Spleen (tissue), 11 donors: ENCODE data around the gene RAD51B. TPM values are rescaled to one million over a fixed set of nuclear protein-coding genes. Genes with fewer than 3 reads are reported as not detected.
A peak's percentile ranks its signal among the peaks of the same experiment; 100 is the strongest.

Experiments
- DNase-seq: peaks from one replicate; pipeline ENCODE4 v3.0.0-alpha.2; 2020
- H3K27ac ChIP-seq, 8 donors: fragments of 200-600 bp; sonication (generic) in 7 of 8; 1 replicate in 4 of 8; 2 replicates in 4 of 8; pipeline versions ENCODE4 v1.5.0 to v1.8.0; 2016 to 2021; ENCODE audit warnings: inconsistent platforms in 4 of 8, mild to moderate bottlenecking in 4 of 8, moderate library complexity in 1 of 8
- H3K27me3 ChIP-seq, 7 donors: fragments of 200-600 bp; sonication (generic) in 6 of 7; replicated peaks in 1 of 7; 1 replicate in 4 of 7; 2 replicates in 3 of 7; pipeline versions ENCODE4 v1.5.0 to v1.8.0; 2016 to 2021; ENCODE audit warnings: inconsistent platforms in 3 of 7, mild to moderate bottlenecking in 1 of 7
- H3K36me3 ChIP-seq, 6 donors: fragments of 200-600 bp; sonication (generic) in 5 of 6; 1 replicate in 4 of 6; 2 replicates in 2 of 6; pipeline versions ENCODE4 v1.5.0 to v1.8.0; 2016 to 2021; ENCODE audit warnings: inconsistent platforms in 2 of 6
- H3K4me1 ChIP-seq, 6 donors: fragments of 200-600 bp; sonication (generic) in 5 of 6; 1 replicate in 3 of 6; 2 replicates in 3 of 6; pipeline versions ENCODE4 v1.5.0 to v1.8.0; 2016 to 2021; ENCODE audit warnings: inconsistent platforms in 3 of 6
- H3K4me3 ChIP-seq, 8 donors: fragments of 200-600 bp; sonication (generic) in 7 of 8; 1 replicate in 4 of 8; 2 replicates in 4 of 8; pipeline versions ENCODE4 v1.5.0 to v1.8.0; 2016 to 2021; ENCODE audit warnings: inconsistent platforms in 4 of 8, mild to moderate bottlenecking in 4 of 8, moderate library complexity in 2 of 8
- H3K9me3 ChIP-seq, 8 donors: fragments of 200-600 bp; sonication (generic) in 7 of 8; 1 replicate in 4 of 8; 2 replicates in 4 of 8; pipeline versions ENCODE4 v1.5.0 to v1.8.0; 2016 to 2021; ENCODE audit warnings: inconsistent platforms in 4 of 8
- CTCF ChIP-seq, 11 experiments: fragments of 200-600 bp in 7 of 11; fragments of 450-650 bp in 4 of 11; sonication (generic) in 4 of 11; IDR thresholded peaks in 8 of 11; conservative IDR thresholded peaks in 3 of 11; 1 replicate in 7 of 11; 2 replicates in 4 of 11; pipeline versions ENCODE4 v1.4.0 to v1.8.0; 2016 to 2021; ENCODE audit warnings: antibody characterized with exemption in 11 of 11, inconsistent platforms in 4 of 11, mild to moderate bottlenecking in 1 of 11
- POLR2A ChIP-seq, 3 donors: fragments of 450-650 bp; IDR thresholded peaks; one replicate each; pipeline ENCODE4 v1.5.1; 2017; ENCODE audit warnings: antibody characterized with exemption in 3 of 3, mild to moderate bottlenecking in 1 of 3
- POLR2AphosphoS5 ChIP-seq, 3 donors: sonication (generic); formaldehyde crosslinking; IDR thresholded peaks; one replicate each; pipeline ENCODE4 v1.5.1; 2017; ENCODE audit warnings: antibody characterized with exemption in 3 of 3
- WGBS, 5 donors: extraction: QIAGEN DNeasy Blood & Tissue Kit in 3 of 5; methylation state at CpG; one replicate each; pipeline versions ENCODE4 v1.1.5 to v1.1.7; 2013 to 2018; 5-methylcytosine and 5-hydroxymethylcytosine counted together
- intact Hi-C: fragments of 100-400 bp; cut with DNase I; formaldehyde crosslinking; loops from one replicate; pipeline ENCODE4 v1.15.0; 2023; ENCODE audit warnings: low total_unique reads
- polyA plus RNA-seq, 3 donors: library from polyadenylated mRNA; stranded (reverse); fragments of 200-250 nt; gene quantifications; one replicate each; pipeline ENCODE4 v1.2.1, GENCODE V29; 2013
- total RNA-seq, 7 donors: library from RNA; depleted of rRNA in 3 of 7; stranded (reverse); fragments of >200 nt in 3 of 7; fragmentation: NEBNext Ultra II Directional in 4 of 7; extraction: Animal tissue kit (Norgen Biotek cat#: 25700) in 4 of 7; gene quantifications; one replicate each; pipeline versions ENCODE4 v1.1.0 to v1.2.1, GENCODE V29; 2016 to 2021
- donor health status: healthy with polysubstance abuse.
- donor health status: DM: no; HTN: no; CAD: no; lungs with moderate emphysema.
- donor health status: DM: no; HTN: no; CAD: no.
- donor health status: Bipolar disorder and iron deficiency.
- donor health status: healthy.
- donor health status: DM: no; HTN: no; CAD: no.
- donor health status: DM: yes; HTN: yes; CAD: no.

Gene RAD51B
- total and polyA plus RNA-seq, 10 donors: 4.2 to 43.7 (median 29.8) TPM

GRCh38 chr14:68574906-68575305, 755.3 kb downstream of the RAD51B start:
- Histone ChIP-seq H3K27me3 (no peaks in the 10 kb centered on the region), H3K9me3 (peaks cover 0 to 4% (median 0%) of the 10 kb centered on the region in 8 donors), H3K36me3 (no peaks in the 10 kb centered on the region), H3K27ac (peak overlapping the region in 5 of 8 donors; percentile 32 to 91 (median 50)), H3K4me1 (peaks cover 0 to 40% (median 26%) of the 10 kb centered on the region in 6 donors), H3K4me3 (no peak overlapping the region)
- peak in 1 of 3 donors; percentile 22 for TF ChIP-seq POLR2AphosphoS5 (IDR thresholded peaks at IDR 0.05)
- no peak for TF ChIP-seq CTCF (IDR thresholded peaks at IDR 0.05 in 8 of 11, conservative IDR thresholded peaks at IDR 0.05 in 3 of 11)
- WGBS, 5 donors: 55 to 79% (median 67%) methylated on average over 3 of the region's 3 CpGs
- no peak for DNase-seq
- intact Hi-C loops: no loop called here

- Histone ChIP-seq H3K27ac (peak overlapping the region in 5 of 8 donors; percentile 32 to 91 (median 50)), H3K36me3 (no peaks in the 10 kb centered on the region), H3K27me3 (no peaks in the 10 kb centered on the region), H3K4me3 (no peak overlapping the region), H3K4me1 (peaks cover 0 to 45% (median 26%) of the 10 kb centered on the region in 6 donors), H3K9me3 (peaks cover 0 to 4% (median 0%) of the 10 kb centered on the region in 8 donors)
- 50 to 95% (median 85%) methylated on average over 4 of the region's 4 CpGs for WGBS, 5 donors
- TF ChIP-seq POLR2A (IDR thresholded peaks at IDR 0.05) (no peak), CTCF (IDR thresholded peaks at IDR 0.05 in 8 of 11, conservative IDR thresholded peaks at IDR 0.05 in 3 of 11) (no peak), POLR2AphosphoS5 (IDR thresholded peaks at IDR 0.05) (no peak)
- intact Hi-C loops: no loop called here
- DNase-seq: no peak
Measured at GRCh38 chr14:68575426-68575825, 755.8 kb downstream of the RAD51B start.

GRCh38 chr14:68576031-68576430, 756.5 kb downstream of the RAD51B start:
- Histone ChIP-seq H3K4me3 (no peak overlapping the region), H3K9me3 (peaks cover 0 to 3% (median 0%) of the 10 kb centered on the region in 8 donors), H3K36me3 (no peaks in the 10 kb centered on the region), H3K4me1 (peaks cover 0 to 45% (median 26%) of the 10 kb centered on the region in 6 donors), H3K27me3 (no peaks in the 10 kb centered on the region), H3K27ac (peak overlapping the region in 6 of 8 donors; percentile 8 to 91 (median 67))
- no peak for TF ChIP-seq POLR2AphosphoS5 (IDR thresholded peaks at IDR 0.05)
- TF ChIP-seq POLR2A (IDR thresholded peaks at IDR 0.05): no peak
- intact Hi-C loops: no loop called here
- 63 to 82% (median 70%) methylated on average over 2 of the region's 2 CpGs for WGBS, 5 donors
- DNase-seq: no peak

GRCh38 chr14:68576496-68577244, 757.1 kb downstream of the RAD51B start:
- Histone ChIP-seq H3K27me3 (no peaks in the 10 kb centered on the region), H3K4me1 (peaks cover 0 to 45% (median 26%) of the 10 kb centered on the region in 6 donors), H3K36me3 (no peaks in the 10 kb centered on the region), H3K9me3 (peaks cover 0 to 4% (median 0%) of the 10 kb centered on the region in 8 donors), H3K27ac (peak overlapping the region in 6 of 8 donors; percentile 64 to 91 (median 82)), H3K4me3 (peak overlapping the region in 1 of 8 donors; percentile 54)
- no peak for TF ChIP-seq POLR2AphosphoS5 (IDR thresholded peaks at IDR 0.05)
- no peak for TF ChIP-seq CTCF (IDR thresholded peaks at IDR 0.05 in 8 of 11, conservative IDR thresholded peaks at IDR 0.05 in 3 of 11)
- TF ChIP-seq POLR2A (IDR thresholded peaks at IDR 0.05): no peak
- intact Hi-C loops: no loop called here
- no peak for DNase-seq
- 86 to 91% (median 88%) methylated on average over 4 of the region's 4 CpGs for WGBS, 5 donors
